ENCODE results near the gene AFAP1L2. TPM values are rescaled to one million over a fixed set of nuclear protein-coding genes. Genes with fewer than 3 reads are reported as not detected.

Gene AFAP1L2
- total RNA-seq, 3 donors from 2014 or later, result 4.2 to 43.9 (median 20.0) TPM

DNA sequence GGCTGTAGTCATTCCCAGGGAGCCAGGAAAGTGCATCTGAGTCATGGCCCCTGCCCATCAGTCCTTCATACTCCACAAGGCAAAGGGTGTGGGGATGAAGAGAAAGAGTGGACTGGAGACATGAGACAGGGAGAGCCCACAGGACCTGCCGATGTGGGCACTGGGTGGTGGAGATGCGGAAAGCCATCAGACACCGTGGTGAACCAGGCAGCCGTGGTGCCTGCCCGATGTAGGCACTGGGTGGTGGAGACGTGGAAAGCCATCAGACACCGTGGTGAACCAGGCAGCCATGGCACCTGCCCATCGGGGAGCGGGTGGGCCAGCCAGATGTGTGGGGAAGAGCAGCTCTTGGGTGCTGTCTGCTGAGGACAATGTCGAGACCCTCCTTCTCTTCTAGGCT, 58.6 kb downstream of the AFAP1L2 start:
- Histone ChIP-seq H3K27me3 (no peaks in the 10 kb centered on the region), H3K4me3 (no peak overlapping the region), H3K4me1 (peaks cover 0 to 4% of the 10 kb centered on the region in 2 donors), H3K27ac (peak overlapping the region; percentile 68 to 84), H3K36me3 (no peaks in the 10 kb centered on the region), H3K9me3 (no peaks in the 10 kb centered on the region)
- TF ChIP-seq, protein P1, sequence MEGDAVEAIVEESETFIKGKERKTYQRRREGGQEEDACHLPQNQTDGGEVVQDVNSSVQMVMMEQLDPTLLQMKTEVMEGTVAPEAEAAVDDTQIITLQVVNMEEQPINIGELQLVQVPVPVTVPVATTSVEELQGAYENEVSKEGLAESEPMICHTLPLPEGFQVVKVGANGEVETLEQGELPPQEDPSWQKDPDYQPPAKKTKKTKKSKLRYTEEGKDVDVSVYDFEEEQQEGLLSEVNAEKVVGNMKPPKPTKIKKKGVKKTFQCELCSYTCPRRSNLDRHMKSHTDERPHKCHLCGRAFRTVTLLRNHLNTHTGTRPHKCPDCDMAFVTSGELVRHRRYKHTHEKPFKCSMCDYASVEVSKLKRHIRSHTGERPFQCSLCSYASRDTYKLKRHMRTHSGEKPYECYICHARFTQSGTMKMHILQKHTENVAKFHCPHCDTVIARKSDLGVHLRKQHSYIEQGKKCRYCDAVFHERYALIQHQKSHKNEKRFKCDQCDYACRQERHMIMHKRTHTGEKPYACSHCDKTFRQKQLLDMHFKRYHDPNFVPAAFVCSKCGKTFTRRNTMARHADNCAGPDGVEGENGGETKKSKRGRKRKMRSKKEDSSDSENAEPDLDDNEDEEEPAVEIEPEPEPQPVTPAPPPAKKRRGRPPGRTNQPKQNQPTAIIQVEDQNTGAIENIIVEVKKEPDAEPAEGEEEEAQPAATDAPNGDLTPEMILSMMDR (IDR thresholded peaks at IDR 0.05), result no peak
- TF ChIP-seq POLR2A (IDR thresholded peaks at IDR 0.05), result no peak
- no peak for TF ChIP-seq POLR2AphosphoS5 (IDR thresholded peaks at IDR 0.05)
- intact Hi-C loops (cut with DNase I; ENCODE audit: low total_unique reads), result no loop called here
- DNase-seq (ENCODE audit: low spot score in 2 of 2), result no peak

DNA sequence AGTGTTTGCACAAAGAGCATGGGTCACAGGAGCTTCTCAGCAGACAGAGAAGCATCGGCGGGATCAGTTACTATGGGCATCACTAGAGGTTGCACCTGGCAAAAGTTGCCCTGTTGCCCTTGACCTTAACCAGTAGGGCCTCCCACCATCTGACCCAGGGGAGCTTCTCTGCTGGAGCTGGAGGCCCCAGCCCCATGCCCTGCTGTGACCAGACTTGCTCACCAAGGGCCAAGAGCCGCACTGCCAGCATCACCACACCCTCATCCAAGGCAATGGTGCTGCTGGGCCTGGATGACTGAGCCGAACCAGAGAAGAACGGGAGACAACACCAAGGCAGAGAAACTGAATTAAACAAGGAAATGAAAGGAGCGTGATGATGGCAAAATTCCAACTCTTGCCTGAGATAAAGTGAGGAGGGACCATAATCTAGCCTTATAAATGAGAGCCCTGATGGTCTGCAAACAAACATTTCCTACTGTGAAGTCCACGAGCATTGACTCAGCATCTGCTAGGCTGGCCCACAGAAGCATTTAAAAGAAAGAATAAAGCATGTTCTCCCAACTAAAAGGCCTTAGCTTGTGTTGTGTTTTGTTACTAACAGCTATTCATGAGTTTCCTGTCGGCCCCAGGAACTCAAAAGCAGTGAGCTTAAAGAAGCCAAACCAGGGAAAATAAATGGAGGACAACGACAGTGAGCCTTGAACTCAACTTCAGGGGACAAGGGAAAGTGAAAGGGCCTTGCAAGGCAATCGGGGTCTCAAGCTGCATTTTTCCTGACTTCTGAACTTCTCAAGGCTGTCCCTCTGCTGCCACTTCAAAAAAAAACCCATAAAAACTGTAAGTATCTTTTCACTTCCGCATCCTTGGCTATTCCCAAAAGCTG, 60.4 kb downstream of the AFAP1L2 start:
- intact Hi-C loops (cut with DNase I; ENCODE audit: low total_unique reads), result no loop called here
- TF ChIP-seq POLR2AphosphoS5 (IDR thresholded peaks at IDR 0.05) (no peak), POLR2A (IDR thresholded peaks at IDR 0.05) (no peak)
- TF ChIP-seq, protein P1 (IDR thresholded peaks at IDR 0.05), result no peak
- no peaks in the 10 kb centered on the region for H3K36me3 ChIP-seq
- no peak overlapping the region for H3K4me3 ChIP-seq
- H3K4me1 ChIP-seq, result peaks cover 0 to 4% of the 10 kb centered on the region in 2 donors
- DNase-seq (ENCODE audit: low spot score in 2 of 2), result no peak
- no peaks in the 10 kb centered on the region for H3K9me3 ChIP-seq
- H3K27me3 ChIP-seq, result no peaks in the 10 kb centered on the region
- peak overlapping the region; percentile 40 to 62 for H3K27ac ChIP-seq

DNA sequence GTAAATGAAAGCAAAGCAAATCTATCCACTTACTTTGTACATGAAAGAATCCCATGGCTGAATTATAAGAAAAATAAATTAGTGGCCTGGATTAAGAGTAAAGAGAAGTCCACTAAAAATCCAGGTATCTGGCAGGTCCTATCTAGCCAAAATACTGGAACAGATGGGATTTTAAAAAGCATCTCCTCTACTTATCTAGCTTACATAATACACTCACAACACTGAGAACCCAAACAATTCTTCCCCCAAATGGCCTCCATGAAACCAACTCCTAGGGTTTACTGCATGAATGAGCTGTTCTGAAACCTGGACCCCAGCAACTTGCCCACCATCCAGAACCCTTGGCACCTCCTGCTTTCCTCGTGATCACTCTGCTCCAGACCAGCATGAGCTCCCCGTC, 61.3 kb downstream of the AFAP1L2 start:
- DNase-seq (ENCODE audit: low spot score in 2 of 2), result no peak
- TF ChIP-seq POLR2A (IDR thresholded peaks at IDR 0.05), result no peak
- TF ChIP-seq POLR2AphosphoS5 (IDR thresholded peaks at IDR 0.05), result no peak
- TF ChIP-seq, protein P1 (IDR thresholded peaks at IDR 0.05), result no peak
- Histone ChIP-seq H3K27me3 (no peaks in the 10 kb centered on the region), H3K36me3 (no peaks in the 10 kb centered on the region), H3K9me3 (no peaks in the 10 kb centered on the region), H3K4me1 (peaks cover 0 to 4% of the 10 kb centered on the region in 2 donors), H3K4me3 (no peak overlapping the region), H3K27ac (peak overlapping the region in 1 of 2 donors; percentile 62)
- intact Hi-C loops (cut with DNase I; ENCODE audit: low total_unique reads), result no loop called here

DNA sequence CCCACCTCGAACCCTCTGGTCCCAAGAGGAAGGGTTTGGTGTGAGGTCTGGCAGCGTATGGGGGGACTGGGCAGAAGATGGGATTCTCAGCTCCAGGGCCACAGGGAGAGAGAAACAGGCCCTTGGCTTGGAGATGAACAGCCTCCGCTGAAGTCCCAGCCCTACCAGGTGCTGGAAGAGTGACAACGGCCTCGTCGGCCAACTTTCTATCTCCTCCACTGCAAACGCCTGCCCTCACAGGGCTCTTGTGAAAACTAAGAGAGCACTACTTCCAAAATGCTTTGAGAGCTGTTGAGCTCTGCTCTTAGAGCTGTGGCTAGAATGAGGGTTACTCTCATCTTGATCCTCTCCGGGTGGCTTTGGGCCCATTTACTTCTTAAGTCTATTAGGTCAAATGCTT, 63.5 kb downstream of the AFAP1L2 start:
- H3K27ac ChIP-seq, result no peak overlapping the region
- DNase-seq (ENCODE audit: low spot score in 2 of 2), result no peak
- intact Hi-C loops (cut with DNase I; ENCODE audit: low total_unique reads), result no loop called here
- no peaks in the 10 kb centered on the region for H3K9me3 ChIP-seq
- TF ChIP-seq, protein P1 (IDR thresholded peaks at IDR 0.05), result no peak
- TF ChIP-seq POLR2AphosphoS5 (IDR thresholded peaks at IDR 0.05), result no peak
- TF ChIP-seq POLR2A (IDR thresholded peaks at IDR 0.05), result no peak
- H3K4me3 ChIP-seq, result no peak overlapping the region
- peaks cover 0 to 3% of the 10 kb centered on the region in 2 donors for H3K4me1 ChIP-seq
- no peaks in the 10 kb centered on the region for H3K27me3 ChIP-seq
- H3K36me3 ChIP-seq, result no peaks in the 10 kb centered on the region
